GM03348 (cell line): ENCODE data around the gene PCSK2.

Source experiments
- DNase-seq: peaks from one replicate; pipeline ENCODE4 v3.0.0; 2012; ENCODE audit warnings: low spot score

Gene PCSK2

GRCh38 chr20:17399303-17399985, 172.6 kb downstream of the PCSK2 start:
- DNase-seq: no peak

- DNase-seq: no peak
Measured at GRCh38 chr20:17403461-17403860, 176.6 kb downstream of the PCSK2 start.

- DNase-seq: no peak
Measured at GRCh38 chr20:17406051-17406590, 179.3 kb downstream of the PCSK2 start.

GRCh38 chr20:17407550-17407949, 180.7 kb downstream of the PCSK2 start:
- DNase-seq: no peak

GRCh38 chr20:17417225-17417624, 190.4 kb downstream of the PCSK2 start:
- no peak for DNase-seq

GRCh38 chr20:17418737-17419136, 191.9 kb downstream of the PCSK2 start:
- no peak for DNase-seq

GRCh38 chr20:17419479-17420041, 192.7 kb downstream of the PCSK2 start:
- DNase-seq: no peak

- DNase-seq: no peak
Measured at GRCh38 chr20:17421493-17421892, 194.7 kb downstream of the PCSK2 start.

- DNase-seq: no peak
Measured at GRCh38 chr20:17423782-17424181, 196.9 kb downstream of the PCSK2 start.

GRCh38 chr20:17427638-17428037, 200.8 kb downstream of the PCSK2 start:
- no peak for DNase-seq

- DNase-seq: no peak
Measured at GRCh38 chr20:17430125-17430950, 203.5 kb downstream of the PCSK2 start.

GRCh38 chr20:17431621-17432364, 205.0 kb downstream of the PCSK2 start:
- peak; percentile 79 for DNase-seq

GRCh38 chr20:17436664-17437063, 209.8 kb downstream of the PCSK2 start:
- DNase-seq: no peak

GRCh38 chr20:17437251-17437650, 210.4 kb downstream of the PCSK2 start:
- DNase-seq: no peak

- DNase-seq: no peak
Measured at GRCh38 chr20:17438436-17439039, 211.7 kb downstream of the PCSK2 start.

- DNase-seq: no peak
Measured at GRCh38 chr20:17439616-17440296, 212.9 kb downstream of the PCSK2 start.

- DNase-seq: no peak
Measured at GRCh38 chr20:17441745-17442144, 214.9 kb downstream of the PCSK2 start.

- no peak for DNase-seq
Measured at GRCh38 chr20:17442588-17442987, 215.7 kb downstream of the PCSK2 start.

- no peak for DNase-seq
Measured at GRCh38 chr20:17443131-17443858, 216.5 kb downstream of the PCSK2 start.

- no peak for DNase-seq
Measured at GRCh38 chr20:17444091-17444490, 217.3 kb downstream of the PCSK2 start.
